GM19193 (cell line): Measurements from ENCODE around the gene YWHAE.

Source experiments
- POLR2A ChIP-seq: IDR thresholded peaks from 4 replicates; pipeline ENCODE4 v1.6.1; 2011; ENCODE audit not compliant: insufficient read depth, insufficient read length; ENCODE audit errors: extremely low read depth

Gene YWHAE

GRCh38 chr17:1416414-1416813, 16.4 kb upstream of the YWHAE start:
- TF ChIP-seq POLR2A = no peak

- TF ChIP-seq POLR2A = no peak
These were observed 14.6 kb upstream of the YWHAE start for GRCh38 chr17:1414634-1415033.

GRCh38 chr17:1414001-1414574, 14.1 kb upstream of the YWHAE start:
- no peak for TF ChIP-seq POLR2A

DNA sequence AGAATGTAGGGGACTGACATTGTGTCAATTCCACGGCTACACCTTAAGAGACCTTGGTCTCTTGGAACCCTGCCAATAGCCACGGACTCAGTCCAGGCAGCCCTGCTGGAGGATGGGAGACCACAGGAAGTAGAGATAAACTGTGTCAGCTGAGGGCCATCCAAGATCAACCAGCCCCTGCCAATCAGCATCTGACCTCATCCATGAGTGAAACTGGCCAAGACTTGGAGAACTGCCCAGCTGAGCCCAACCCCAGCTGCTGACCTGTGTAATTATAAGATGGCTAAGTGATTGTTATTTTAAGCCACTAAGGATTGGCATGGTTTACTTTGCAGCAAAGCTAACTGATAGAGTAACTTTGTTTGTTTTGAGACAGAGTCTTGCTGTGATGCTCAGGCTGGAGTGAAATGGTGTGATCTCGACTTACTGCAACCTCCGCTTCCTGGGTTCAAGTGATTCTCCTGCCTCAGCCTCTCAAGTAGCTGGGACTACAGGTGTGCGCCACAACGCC, 13.3 kb upstream of the YWHAE start:
- no peak for TF ChIP-seq POLR2A

DNA sequence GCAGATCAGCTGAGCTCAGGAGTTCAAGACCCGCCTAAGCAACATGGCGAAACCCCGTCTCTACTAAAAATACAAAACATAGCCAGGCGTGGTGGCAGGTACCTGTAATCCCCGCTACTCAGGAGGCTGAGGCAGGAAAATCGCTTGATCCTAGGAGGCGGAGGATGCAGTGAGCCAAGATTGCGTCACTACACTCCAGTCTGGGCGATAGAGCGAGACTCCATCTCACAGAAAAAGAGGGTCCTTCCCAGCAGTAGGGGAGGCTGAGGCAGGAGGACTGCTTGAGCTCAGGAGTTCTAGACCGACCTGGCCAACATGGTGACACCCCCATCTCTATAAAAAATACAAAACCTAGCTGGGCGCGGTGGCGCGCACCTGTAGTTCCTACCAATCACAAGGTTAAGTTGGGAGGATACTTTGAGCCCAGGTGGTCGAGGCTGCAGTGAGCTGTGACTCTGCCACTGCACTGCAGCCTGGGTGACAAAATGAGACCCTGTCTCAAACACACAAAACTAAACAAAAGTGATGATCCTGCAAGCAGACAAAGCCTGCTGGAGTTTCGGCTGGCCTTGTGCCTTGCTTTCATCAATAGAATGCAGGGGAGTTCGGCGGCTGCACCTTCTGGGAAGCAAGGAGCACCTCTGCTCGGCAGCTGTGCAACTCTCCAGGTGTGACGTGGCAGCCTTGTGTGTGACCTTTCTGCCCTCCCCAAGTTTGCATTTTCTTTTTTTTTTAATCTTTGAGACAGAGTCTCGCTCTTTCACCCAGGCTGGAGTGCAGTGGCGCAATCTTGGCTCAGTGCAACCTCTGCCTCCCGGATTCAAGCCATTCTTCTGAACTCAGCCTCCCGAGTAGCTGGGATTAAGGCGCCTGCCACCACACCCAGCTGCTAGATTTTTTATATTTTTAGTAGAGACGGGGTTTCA, 12.4 kb upstream of the YWHAE start:
- no peak for TF ChIP-seq POLR2A

GRCh38 chr17:1402262-1402586, 2.2 kb upstream of the YWHAE start:
- no peak for TF ChIP-seq POLR2A

- no peak for TF ChIP-seq POLR2A
These were observed 917 bp downstream of the YWHAE start for GRCh38 chr17:1398931-1399678.

- TF ChIP-seq POLR2A = no peak
These were observed 2.0 kb downstream of the YWHAE start for GRCh38 chr17:1398028-1398427.

- TF ChIP-seq POLR2A = no peak
These were observed 8.4 kb downstream of the YWHAE start for GRCh38 chr17:1391577-1391976.

DNA sequence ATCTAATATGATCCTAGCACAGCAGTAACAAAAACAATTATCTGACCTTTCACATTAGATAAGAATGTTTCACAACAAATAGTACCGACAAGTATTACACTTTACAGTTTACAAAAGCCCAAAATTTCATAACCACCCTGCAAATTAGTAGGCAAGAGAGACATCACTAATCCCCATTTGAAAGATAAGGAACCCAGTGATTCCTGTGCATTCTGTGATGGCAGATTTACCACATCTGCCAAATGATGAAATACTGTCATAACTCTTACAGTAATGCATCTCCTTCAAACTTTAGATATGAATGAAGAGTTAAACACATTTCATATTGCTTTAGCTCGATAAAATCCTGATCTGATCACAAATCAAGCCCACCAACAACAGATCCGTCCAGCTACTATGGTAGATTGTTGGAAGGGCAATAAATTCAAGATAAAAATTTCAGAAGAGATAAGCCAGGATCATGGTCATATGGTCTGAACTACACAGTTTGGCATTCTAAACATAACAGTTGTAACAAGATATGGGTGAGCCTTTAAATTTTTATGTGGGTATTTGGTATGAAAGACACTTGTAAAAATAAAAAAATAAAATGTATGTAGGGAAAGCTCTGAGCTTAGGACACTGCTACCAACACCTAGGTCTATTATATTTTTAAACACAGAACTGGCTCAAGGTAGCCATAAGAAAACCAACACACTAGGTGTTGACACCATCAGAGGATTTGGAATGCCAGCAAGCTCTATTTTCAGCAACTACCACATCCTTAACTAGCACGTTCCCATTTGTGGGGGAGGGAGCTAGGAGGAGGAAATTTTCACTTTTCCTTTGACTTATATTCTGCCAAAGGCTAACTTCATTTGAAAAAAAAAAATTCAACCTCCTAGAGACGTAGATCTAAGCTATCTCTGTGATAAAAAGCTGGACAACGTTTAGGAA, 9.3 kb downstream of the YWHAE start:
- no peak for TF ChIP-seq POLR2A

DNA sequence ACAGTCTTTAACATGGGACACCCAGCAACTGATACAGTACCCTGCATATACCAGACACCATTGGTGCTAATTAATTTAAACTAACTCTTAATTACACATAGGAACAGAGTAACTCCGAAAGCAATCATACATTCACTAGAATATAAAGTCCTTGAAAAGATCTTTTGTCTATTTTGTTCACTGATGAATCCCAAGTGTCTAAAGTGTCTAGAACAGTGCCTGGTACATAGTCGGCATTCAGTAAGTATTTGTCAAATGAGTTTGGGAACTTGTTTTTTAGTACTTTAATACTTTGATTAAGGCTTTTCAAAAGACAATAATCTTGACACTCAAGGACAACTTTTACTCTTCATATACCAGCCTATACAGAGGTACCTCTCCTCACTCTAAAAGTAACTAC, 13.8 kb downstream of the YWHAE start:
- TF ChIP-seq POLR2A = no peak

- no peak for TF ChIP-seq POLR2A
These were observed 14.2 kb downstream of the YWHAE start for GRCh38 chr17:1385861-1386260.

GRCh38 chr17:1384905-1385435, 15.1 kb downstream of the YWHAE start:
- no peak for TF ChIP-seq POLR2A

- TF ChIP-seq POLR2A = no peak
These were observed 20.1 kb downstream of the YWHAE start for GRCh38 chr17:1379930-1380313.
